ENCODE data around the gene CNNM4.

CNNM4 gene

DNA sequence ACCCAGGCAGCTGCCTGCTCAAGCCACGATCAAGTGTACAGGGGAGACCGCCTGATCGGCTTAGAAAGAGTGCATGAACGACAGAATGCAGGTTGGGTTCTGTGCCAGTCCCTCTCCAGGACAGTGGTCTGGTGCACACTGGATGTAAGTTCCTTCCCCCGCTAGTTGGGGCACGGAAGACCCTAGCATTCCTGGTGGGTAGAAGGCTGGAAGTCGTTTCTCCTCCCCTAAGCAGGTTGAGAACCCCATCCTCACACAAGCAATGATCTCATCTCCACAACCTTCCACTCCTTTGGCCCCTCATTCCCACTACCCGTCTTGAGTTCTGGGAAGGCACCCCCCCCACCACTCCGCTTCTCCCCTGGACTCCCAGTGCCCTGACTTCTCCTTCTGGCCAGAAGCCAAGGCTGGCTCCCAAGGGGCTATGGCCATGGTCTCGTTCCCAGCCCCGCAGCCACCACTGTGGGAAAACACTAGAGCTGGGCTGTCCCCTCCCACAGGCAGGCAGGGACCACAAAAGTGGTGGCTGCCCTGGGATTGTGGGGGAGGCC is 98.5 kb downstream of the CNNM4 start:
- DNase-seq (ENCODE audit: low read depth): no peak

DNA sequence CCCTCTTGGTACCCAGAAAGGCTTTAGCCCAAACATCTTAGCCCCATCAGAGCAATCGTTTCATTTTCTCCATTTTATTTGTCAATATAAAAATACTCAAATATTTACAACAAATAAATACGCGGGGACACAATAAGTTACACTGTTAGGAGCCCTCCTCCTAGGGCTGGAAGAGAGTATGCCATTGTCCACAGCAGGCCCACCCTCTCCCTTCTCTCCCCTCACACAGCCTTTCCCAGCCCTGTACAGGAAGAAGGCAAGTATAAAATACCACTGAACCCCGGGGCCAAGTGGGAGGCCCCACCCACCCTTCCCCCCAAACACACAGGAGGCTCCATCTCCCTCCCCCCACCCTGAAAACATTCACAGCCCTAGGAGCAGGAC is 99.0 kb downstream of the CNNM4 start:
- no peak for DNase-seq (ENCODE audit: low read depth)

DNA sequence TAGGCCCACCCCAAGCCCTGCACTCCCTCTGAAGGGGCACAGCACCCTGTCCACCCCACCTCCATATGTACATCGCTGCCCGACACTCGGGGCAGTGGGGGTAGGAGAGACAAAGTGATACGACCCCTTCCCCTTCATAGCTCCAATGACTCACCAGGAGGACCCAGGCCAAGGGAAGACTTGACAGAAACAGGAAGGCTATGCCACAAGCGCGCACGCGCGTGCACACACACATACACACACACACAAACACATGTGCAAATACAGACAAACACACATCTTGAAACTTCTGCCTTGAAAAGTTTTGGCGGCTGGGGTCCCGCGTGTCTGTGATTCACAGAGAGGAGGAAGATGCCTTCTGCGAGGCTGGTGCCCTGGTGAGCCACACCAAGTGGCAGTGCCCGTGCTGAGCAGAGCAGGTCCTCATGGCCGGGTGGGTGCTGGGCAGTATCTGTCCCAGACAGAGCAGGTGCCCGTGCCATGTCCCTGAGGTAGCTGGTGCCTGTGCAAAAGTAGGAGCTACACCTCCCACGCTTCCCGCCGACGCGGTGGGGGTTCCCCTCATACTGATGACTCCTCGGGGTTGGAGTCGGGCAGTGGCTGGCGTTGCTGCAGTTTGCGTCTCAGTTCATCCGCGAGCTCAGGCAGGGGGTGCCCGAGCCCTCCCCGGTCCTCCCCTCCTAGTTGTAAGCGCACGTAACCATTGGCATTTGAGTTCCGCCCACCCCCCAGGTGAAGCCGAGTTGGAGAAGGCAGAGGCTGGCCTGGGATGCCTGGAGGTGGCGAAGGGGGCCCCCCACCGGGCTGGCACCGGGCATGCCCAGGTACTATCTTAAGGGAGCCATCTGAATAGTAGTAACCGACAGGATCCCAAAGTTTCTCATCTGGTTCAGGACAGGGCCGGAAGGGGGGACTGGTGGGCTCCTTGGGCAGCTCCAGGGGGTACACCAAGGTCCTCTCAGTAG is 99.6 kb downstream of the CNNM4 start:
- DNase-seq (ENCODE audit: low read depth): no peak

DNA sequence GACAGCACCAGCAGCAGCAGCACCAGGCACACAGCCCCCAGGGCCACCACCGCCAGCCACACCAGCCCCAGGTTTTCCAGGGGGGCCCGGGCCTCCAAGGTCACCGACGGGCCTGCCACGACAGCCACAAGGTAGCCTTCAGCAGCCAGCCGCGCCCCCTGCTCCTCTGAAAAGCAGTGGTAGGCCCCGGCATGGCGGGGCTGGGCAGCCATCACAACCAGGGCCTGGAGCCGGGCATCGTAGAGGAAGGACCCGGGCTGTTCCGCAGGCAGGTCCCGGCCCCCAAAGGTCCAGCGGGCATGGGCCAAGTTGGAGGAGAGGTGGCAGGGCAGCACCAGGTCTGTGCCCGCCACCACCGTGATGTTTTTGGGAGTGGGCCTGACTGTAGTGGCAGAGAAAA is 100.4 kb downstream of the CNNM4 start:
- DNase-seq (ENCODE audit: low read depth): no peak

Measured in activated T-helper 1 cell treated with Interleukin-2 at 50 U/mL for 16 hours (primary cell).